ENCODE measurements around the gene KRT76.

The KRT76 gene
- long read RNA-seq = 0 reads

GRCh38 chr12:52776913-52777395 lies at the start of gene KRT76:
Gene KRT76, minus strand, starts transcription at chr12:52777345. Its CDS starts 54 bp downstream, at chr12:52777291.
- DNase-seq (ENCODE audit: low read depth in 1 of 2, low spot score in 1 of 2) = no peak

GRCh38 chr12:52825961-52826360 lies 48.8 kb upstream of the KRT76 start:
- Histone ChIP-seq H3K4me3 (replicated peaks; ENCODE audit: insufficient read depth, low read length) (no peak overlapping the region), H3K27ac (replicated peaks) (no peak overlapping the region), H3K27me3 (ENCODE audit: insufficient read depth, poor library complexity, severe bottlenecking) (peaks cover under 1% of the 10 kb centered on the region)
- no peak for TF ChIP-seq POLR2AphosphoS5 (IDR thresholded peaks at IDR 0.05; ENCODE audit: low read depth)
- TF ChIP-seq GABPA (IDR thresholded peaks at IDR 0.05; ENCODE audit: low read depth) = no peak
- no peak for TF ChIP-seq SPI1 (IDR thresholded peaks at IDR 0.05; ENCODE audit: borderline replicate concordance, low read depth)
- no peak for TF ChIP-seq CTCF (IDR thresholded peaks at IDR 0.05; ENCODE audit: insufficient read depth, low read length)
- TF ChIP-seq REST (IDR thresholded peaks at IDR 0.05; ENCODE audit: insufficient replicate concordance, low read depth) = no peak
- no peak for DNase-seq (ENCODE audit: low read depth in 1 of 2, low spot score in 1 of 2)

More at GRCh38 chr12:52776913-52777395, at the start of gene KRT76:
- H3K27ac ChIP-seq (replicated peaks) = no peak within 1 kb of the TSS
- H3K27me3 ChIP-seq (ENCODE audit: insufficient read depth, poor library complexity, severe bottlenecking) = peaks cover 10% of the 10 kb centered on the region
- H3K4me3 ChIP-seq (replicated peaks; ENCODE audit: insufficient read depth, low read length) = no peak within 1 kb of the TSS
- TF ChIP-seq POLR2AphosphoS5 (IDR thresholded peaks at IDR 0.05; ENCODE audit: low read depth) (no peak), CTCF (IDR thresholded peaks at IDR 0.05; ENCODE audit: insufficient read depth, low read length) (no peak), SPI1 (IDR thresholded peaks at IDR 0.05; ENCODE audit: borderline replicate concordance, low read depth) (no peak), REST (IDR thresholded peaks at IDR 0.05; ENCODE audit: insufficient replicate concordance, low read depth) (no peak), GABPA (IDR thresholded peaks at IDR 0.05; ENCODE audit: low read depth) (no peak)

- H3K4me3 ChIP-seq (replicated peaks; ENCODE audit: insufficient read depth, low read length) = no peak overlapping the region
- H3K27me3 ChIP-seq (ENCODE audit: insufficient read depth, poor library complexity, severe bottlenecking) = peaks cover 2% of the 10 kb centered on the region
- TF ChIP-seq POLR2AphosphoS5 (IDR thresholded peaks at IDR 0.05; ENCODE audit: low read depth) = no peak
- no peak overlapping the region for H3K27ac ChIP-seq (replicated peaks)
- no peak for DNase-seq (ENCODE audit: low read depth in 1 of 2, low spot score in 1 of 2)
These were observed 47.7 kb upstream of the KRT76 start for GRCh38 chr12:52824741-52825410.

GRCh38 chr12:52823761-52824450 lies 46.8 kb upstream of the KRT76 start:
- TF ChIP-seq CTCF (IDR thresholded peaks at IDR 0.05; ENCODE audit: insufficient read depth, low read length) (no peak), POLR2AphosphoS5 (IDR thresholded peaks at IDR 0.05; ENCODE audit: low read depth) (no peak), SPI1 (IDR thresholded peaks at IDR 0.05; ENCODE audit: borderline replicate concordance, low read depth) (no peak), REST (IDR thresholded peaks at IDR 0.05; ENCODE audit: insufficient replicate concordance, low read depth) (no peak), GABPA (IDR thresholded peaks at IDR 0.05; ENCODE audit: low read depth) (no peak)
- Histone ChIP-seq H3K27ac (replicated peaks) (no peak overlapping the region), H3K27me3 (ENCODE audit: insufficient read depth, poor library complexity, severe bottlenecking) (peaks cover 2% of the 10 kb centered on the region), H3K4me3 (replicated peaks; ENCODE audit: insufficient read depth, low read length) (no peak overlapping the region)
- DNase-seq (ENCODE audit: low read depth in 1 of 2, low spot score in 1 of 2) = no peak

Data from HL-60 (cell line).